WTC11 (cell line): Measurements from ENCODE around the gene PDSS2. TPM values are rescaled to one million over a fixed set of nuclear protein-coding genes. Genes with fewer than 3 reads are reported as not detected.

ENCODE experiments used
- ATAC-seq: fragments of 200-7000 bp; cut with Tn5 transposase; 2 replicates; pipeline ENCODE4 v1.10.0; 2021; ENCODE audit warnings: mild to moderate bottlenecking, moderate library complexity
- CTCF ChIA-PET: fragments of 300-600 bp; sonication (Branson Sonifier 250); formaldehyde crosslinking; loops from one replicate; lab custom pipeline; 2021; ENCODE audit warnings: antibody characterized with exemption; lab: Charles Lee
- POLR2A ChIA-PET: fragments of 350-600 bp; sonication (Branson Sonifier 250); formaldehyde crosslinking; loops from one replicate; lab custom pipeline; 2021; ENCODE audit warnings: antibody characterized with exemption; lab: Charles Lee
- DNase-seq: peaks from one replicate; pipeline ENCODE4 v3.0.0; 2021; ENCODE audit warnings: low spot score
- H3K27ac Mint-ChIP-seq: 2 replicates; pipeline ENCODE4 v1.8.0; 2021; ENCODE audit warnings: mixed read lengths
- H3K27me3 Mint-ChIP-seq: 2 replicates; pipeline ENCODE4 v1.8.0; 2021; ENCODE audit warnings: low read depth, mild to moderate bottlenecking, moderate library complexity, mixed read lengths
- H3K36me3 Mint-ChIP-seq: 2 replicates; pipeline ENCODE4 v1.8.0; 2021; ENCODE audit warnings: mixed read lengths
- H3K4me1 Mint-ChIP-seq: 2 replicates; pipeline ENCODE4 v1.8.0; 2022; ENCODE audit warnings: mixed read lengths
- H3K4me3 Mint-ChIP-seq: 2 replicates; pipeline ENCODE4 v1.8.0; 2021; ENCODE audit warnings: mild to moderate bottlenecking, moderate library complexity, mixed read lengths
- H3K9me3 Mint-ChIP-seq: 2 replicates; pipeline ENCODE4 v1.8.0; 2021; ENCODE audit warnings: mixed read lengths
- CREM ChIP-seq: sonication (generic); formaldehyde crosslinking; IDR thresholded peaks from 2 replicates; pipeline ENCODE4 v1.8.1; 2022; ENCODE audit warnings: mild to moderate bottlenecking, missing genetic modification reagents, moderate library complexity
- ELF4 ChIP-seq: sonication (generic); formaldehyde crosslinking; IDR thresholded peaks from 2 replicates; pipeline ENCODE4 v1.8.1; 2022; ENCODE audit warnings: low read depth, mild to moderate bottlenecking, moderate library complexity, missing genetic modification reagents
- FOXP1 ChIP-seq: sonication (generic); formaldehyde crosslinking; IDR thresholded peaks from 2 replicates; pipeline ENCODE4 v1.8.0; 2022; ENCODE audit warnings: missing genetic modification reagents, mild to moderate bottlenecking, moderate library complexity, borderline replicate concordance
- KAT7 ChIP-seq: sonication (generic); formaldehyde crosslinking; IDR thresholded peaks from 2 replicates; pipeline ENCODE4 v1.8.1; 2023; ENCODE audit warnings: missing genetic modification reagents, mild to moderate bottlenecking, borderline replicate concordance
- NFE2L1 ChIP-seq: sonication (generic); formaldehyde crosslinking; IDR thresholded peaks from 2 replicates; pipeline ENCODE4 v1.8.1; 2023; ENCODE audit warnings: missing genetic modification reagents
- PRRX2 ChIP-seq: fragments of 250-450 bp; sonication (Bioruptor Pico); IDR thresholded peaks from 2 replicates; pipeline ENCODE4 v1.8.0; 2021; ENCODE audit warnings: mild to moderate bottlenecking
- RELA ChIP-seq: sonication (generic); formaldehyde crosslinking; IDR thresholded peaks from 2 replicates; pipeline ENCODE4 v1.8.1; 2022; ENCODE audit warnings: missing genetic modification reagents, mild to moderate bottlenecking, borderline replicate concordance
- SMAD3 ChIP-seq: sonication (generic); formaldehyde crosslinking; IDR thresholded peaks from 2 replicates; pipeline ENCODE4 v1.8.0; 2022; ENCODE audit warnings: missing genetic modification reagents, mild to moderate bottlenecking, borderline replicate concordance
- USF1 ChIP-seq: sonication (generic); formaldehyde crosslinking; IDR thresholded peaks from 2 replicates; pipeline ENCODE4 v1.8.0; 2022; ENCODE audit warnings: mild to moderate bottlenecking, missing genetic modification reagents
- ZNF396 ChIP-seq: fragments of 250-450 bp; sonication (Bioruptor Pico); IDR thresholded peaks from 2 replicates; pipeline ENCODE4 v1.8.0; 2021; ENCODE audit warnings: mild to moderate bottlenecking, moderate library complexity, borderline replicate concordance
- ZNF671 ChIP-seq: fragments of 250-450 bp; sonication (Bioruptor Pico); IDR thresholded peaks from 2 replicates; pipeline ENCODE4 v1.8.0; 2021; ENCODE audit warnings: mild to moderate bottlenecking
- total RNA-seq: library from RNA; stranded (reverse); gene quantifications from 3 replicates; pipeline ENCODE4 v1.2.3, GENCODE V29; 2021
- TF ChIP-seq, protein P1 (sequence below): fragments of 250-450 bp; sonication (Bioruptor Pico); IDR thresholded peaks from 2 replicates; pipeline ENCODE4 v1.9.0; 2021; ENCODE audit warnings: mild to moderate bottlenecking

PDSS2 gene
- total RNA-seq, 1 experiment from 2014 or later = 18.3 TPM

DNA sequence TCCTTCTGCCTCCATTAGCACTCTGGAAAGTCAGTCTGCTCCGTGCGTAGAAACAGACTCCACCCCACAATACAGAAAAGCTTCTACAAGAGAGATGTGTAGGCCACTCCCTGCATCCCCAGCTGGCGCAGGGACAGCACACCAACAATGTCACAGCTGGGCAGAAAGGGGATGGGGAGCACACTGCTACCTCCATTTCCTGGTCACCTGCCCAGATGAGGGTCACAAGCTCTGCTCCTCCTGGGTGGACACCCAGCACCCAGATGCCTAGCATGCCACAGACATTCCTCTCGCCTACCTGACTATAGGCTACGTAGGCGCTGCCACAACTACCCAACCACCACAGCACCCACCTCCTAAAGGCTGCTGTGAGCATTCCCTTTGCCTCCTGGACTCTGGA is 356.3 kb downstream of the PDSS2 start:
- H3K4me1 Mint-ChIP-seq = peaks cover 52% of the 10 kb centered on the region
- H3K27me3 Mint-ChIP-seq = no peaks in the 10 kb centered on the region
- CTCF ChIA-PET = interaction anchor here (1.5 to 2.2 kb wide), 2 partner anchors 11 to 13 kb away, joined by 5 to 6 read pairs; partner anchors contain the start of gene BEND3
- H3K4me3 Mint-ChIP-seq = no peak overlapping the region
- ATAC-seq (peak; percentile 46), DNase-seq (no peak)
- TF ChIP-seq NFE2L1 (no peak), ZNF671 (CRISPR knock-in tag) (no peak), RELA (CRISPR knock-in tag) (no peak), PRRX2 (CRISPR knock-in tag) (no peak), ZNF396 (CRISPR knock-in tag) (no peak), ELF4 (CRISPR knock-in tag) (no peak), KAT7 (CRISPR knock-in tag) (no peak), CREM (CRISPR knock-in tag) (no peak), FOXP1 (CRISPR knock-in tag) (no peak), SMAD3 (no peak), USF1 (CRISPR knock-in tag) (no peak)
- TF ChIP-seq, protein P1, sequence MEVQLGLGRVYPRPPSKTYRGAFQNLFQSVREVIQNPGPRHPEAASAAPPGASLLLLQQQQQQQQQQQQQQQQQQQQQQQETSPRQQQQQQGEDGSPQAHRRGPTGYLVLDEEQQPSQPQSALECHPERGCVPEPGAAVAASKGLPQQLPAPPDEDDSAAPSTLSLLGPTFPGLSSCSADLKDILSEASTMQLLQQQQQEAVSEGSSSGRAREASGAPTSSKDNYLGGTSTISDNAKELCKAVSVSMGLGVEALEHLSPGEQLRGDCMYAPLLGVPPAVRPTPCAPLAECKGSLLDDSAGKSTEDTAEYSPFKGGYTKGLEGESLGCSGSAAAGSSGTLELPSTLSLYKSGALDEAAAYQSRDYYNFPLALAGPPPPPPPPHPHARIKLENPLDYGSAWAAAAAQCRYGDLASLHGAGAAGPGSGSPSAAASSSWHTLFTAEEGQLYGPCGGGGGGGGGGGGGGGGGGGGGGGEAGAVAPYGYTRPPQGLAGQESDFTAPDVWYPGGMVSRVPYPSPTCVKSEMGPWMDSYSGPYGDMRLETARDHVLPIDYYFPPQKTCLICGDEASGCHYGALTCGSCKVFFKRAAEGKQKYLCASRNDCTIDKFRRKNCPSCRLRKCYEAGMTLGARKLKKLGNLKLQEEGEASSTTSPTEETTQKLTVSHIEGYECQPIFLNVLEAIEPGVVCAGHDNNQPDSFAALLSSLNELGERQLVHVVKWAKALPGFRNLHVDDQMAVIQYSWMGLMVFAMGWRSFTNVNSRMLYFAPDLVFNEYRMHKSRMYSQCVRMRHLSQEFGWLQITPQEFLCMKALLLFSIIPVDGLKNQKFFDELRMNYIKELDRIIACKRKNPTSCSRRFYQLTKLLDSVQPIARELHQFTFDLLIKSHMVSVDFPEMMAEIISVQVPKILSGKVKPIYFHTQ (CRISPR knock-in tag) = no peak
- peaks cover 15% of the 10 kb centered on the region for H3K36me3 Mint-ChIP-seq
- peak overlapping the region; percentile 87 for H3K27ac Mint-ChIP-seq
- POLR2A ChIA-PET = interaction anchor here (0.6 to 0.8 kb wide), 2 partner anchors 11 to 674 kb away, joined by 3 to 4 read pairs; no protein-coding TSS in a partner anchor
- no peaks in the 10 kb centered on the region for H3K9me3 Mint-ChIP-seq

Other genes starting within 250 kb of the PDSS2 start
- 6.6 to 10.1 TPM (median 7.6 TPM) in 3 replicates for gene SOBP, start 30.6 kb upstream of the PDSS2 start, total RNA-seq